HG03432 (cell line): ENCODE results near the gene RAPGEF2.
A peak's percentile ranks its signal among the peaks of the same experiment; 100 is the strongest.
"Not testable (repeated sequence)": the region's sequence is repeated elsewhere in the genome, so short reads cannot be mapped to it uniquely, and the experiment has no call there.

Source experiments
- ATAC-seq: cut with Tn5 transposase; IDR thresholded peaks from one replicate; pipeline ENCODE4 v1.9.1; 2021; ENCODE audit warnings: mild to moderate bottlenecking, moderate library complexity; ENCODE audit not compliant: unreplicated experiment

RAPGEF2 gene

DNA sequence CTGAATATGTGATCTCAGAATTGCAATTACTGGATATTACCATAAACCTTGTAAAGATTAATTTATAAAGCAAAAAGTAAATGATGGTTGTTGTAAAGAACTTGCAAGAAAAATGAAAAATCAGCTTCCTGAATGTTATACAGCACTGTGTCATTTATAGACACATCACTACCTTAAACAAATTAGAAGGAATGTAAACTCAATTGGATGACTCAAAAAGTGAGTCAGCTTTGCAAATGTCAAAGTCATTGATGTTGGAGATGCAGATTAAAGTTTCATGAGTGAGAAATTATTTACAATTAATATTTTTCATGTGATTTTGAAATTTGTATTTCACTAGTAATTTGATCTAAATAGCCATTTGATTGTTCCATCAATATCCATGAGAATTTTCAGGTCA is 193.2 kb downstream of the RAPGEF2 start:
- ATAC-seq = no peak

DNA sequence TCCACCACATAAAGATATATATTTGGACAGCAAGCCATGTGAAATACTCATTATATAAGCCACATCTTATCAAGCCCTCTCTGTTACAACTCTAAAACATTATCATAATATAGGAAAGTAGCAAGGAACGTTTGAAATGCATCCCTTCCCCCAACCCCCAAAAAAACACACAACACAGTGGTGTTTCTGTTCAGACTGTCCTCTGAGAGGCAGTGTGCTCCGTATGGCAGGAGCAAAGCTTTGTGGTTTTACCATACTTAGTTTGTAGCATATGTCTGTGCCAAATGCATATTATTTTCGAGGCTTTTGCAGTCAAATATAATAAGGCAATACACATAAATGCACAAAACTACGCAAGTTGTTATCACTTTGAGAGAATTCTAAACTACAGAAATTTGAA is 194.2 kb downstream of the RAPGEF2 start:
- ATAC-seq = no peak

DNA sequence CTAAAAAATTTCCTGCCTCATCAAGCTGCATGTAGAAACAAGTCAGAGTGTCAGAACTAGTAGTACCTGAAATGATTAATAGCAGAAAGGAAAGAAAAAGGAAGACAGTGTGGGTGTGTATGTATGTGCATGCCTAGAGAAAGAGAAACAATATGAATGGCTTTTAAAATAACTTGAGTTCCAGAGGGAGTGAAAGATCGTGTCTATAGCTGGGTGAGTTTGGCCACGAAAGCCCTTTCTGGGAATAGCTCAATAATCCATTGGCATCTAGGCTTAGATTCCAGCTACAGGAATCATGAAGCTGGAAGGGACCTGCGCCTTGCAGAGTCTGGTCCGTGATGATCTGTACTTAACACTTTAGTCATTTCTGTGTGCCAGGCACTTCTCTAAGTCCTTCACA is 195.6 kb downstream of the RAPGEF2 start:
- peak; percentile 86 for ATAC-seq

DNA sequence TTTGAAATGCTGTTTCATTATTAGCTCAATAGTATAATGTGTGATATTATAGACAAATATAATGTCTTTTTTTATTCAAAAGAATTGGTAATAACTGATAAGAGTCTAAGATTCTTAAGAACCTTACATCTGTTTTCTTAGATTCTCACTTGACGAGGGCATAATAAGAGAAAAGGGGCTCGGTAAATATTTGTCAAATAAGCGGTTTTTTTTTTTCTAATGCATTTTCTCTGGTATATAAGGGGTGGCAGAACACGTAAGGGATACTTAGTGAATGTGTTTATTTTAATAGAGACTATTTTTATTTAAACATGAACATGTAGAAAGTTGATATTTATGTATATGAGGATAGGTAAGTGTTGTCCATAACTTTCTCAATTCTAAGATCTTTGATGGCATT is 200.6 kb downstream of the RAPGEF2 start:
- no peak for ATAC-seq

DNA sequence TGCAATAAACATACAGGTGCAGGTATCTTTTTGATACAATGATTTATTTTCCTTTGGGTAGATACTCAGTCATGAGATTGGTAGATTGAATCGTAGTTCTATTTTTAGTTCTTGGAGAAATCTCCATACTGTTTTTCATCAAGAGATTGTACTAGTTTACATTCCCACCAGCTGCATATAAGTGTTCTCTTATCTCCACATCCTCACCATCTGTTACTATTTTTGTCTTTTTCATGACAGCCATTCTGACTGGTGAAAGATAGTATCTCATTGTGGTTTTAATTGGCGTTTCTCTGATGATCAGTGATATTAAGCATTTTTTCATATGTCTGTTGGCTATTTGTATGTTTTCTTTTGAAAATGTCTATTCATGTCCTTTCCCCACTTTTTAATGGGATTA is 202.2 kb downstream of the RAPGEF2 start:
- ATAC-seq = no peak

DNA sequence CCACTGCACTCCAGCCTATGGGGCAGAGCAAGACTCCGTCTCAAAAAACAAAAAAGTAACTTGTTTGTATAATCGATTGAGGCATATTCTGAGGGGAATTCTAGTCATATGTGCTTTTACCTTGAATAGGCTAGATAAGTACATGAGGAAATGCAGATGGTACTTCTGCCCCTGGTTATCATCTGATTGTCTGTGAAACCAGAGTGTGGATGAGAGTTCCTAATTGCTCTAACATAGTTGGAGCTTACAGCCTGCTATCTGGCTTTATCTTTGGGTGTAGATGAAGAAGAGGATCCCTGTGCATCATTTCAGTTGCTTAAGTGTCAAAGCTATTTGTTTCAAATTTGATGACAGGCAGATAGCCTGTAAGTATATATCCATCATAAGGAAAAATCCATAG is 205.1 kb downstream of the RAPGEF2 start:
- no peak for ATAC-seq

DNA sequence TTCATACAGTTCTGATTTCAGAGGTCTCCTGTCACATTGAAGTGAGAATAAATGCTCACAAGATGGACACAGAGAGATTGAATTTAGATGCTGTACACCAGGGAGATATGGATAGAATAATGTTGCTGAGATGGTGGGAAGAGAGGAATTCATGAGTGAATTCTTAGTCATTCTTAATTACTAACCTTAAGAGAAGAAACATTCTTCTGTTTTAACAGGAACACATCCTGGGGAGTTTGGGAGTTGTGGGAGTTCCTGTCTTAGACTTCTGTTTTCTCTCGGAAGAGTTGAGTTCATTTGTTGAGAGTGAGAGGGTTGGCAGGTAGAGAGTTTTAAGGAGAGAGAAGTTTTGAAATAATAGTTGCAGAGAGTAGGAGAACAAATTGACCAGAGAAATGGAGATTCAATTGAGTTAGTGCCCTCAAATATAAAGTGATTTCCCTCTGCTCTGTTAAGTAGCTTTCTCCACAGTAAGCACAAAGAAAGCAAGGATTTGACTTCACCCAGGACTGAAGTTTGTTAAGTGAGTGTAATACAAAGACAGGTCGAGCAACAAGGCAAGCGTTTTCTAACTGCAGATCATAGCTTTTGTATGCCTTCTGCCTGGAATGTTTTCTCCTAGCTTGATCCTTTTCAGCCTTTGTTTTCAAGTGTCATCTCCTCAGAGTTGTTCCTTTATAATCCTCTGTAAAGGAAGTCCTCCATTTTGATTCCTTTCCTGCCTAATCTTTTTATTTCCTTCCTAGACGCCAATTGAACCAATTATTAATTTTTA is 205.9 kb downstream of the RAPGEF2 start:
- no peak for ATAC-seq

DNA sequence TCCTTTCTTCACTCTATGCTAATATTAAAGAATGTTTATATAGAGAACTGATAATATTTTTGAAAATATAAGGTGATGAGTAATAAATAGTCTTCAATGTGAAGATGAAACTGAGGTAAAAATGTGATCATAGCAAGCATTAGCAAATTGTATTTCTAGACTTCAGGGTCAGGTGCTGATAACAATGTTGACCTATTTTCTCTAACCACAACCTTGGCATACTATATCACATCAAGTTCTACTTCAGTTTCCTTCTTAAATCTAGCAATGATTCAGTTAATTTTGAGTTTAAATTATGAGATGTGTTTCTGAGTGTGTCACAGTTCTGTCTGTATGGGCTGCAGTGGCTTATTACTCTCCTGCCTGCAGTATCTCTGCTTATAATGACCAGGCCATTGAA is 209.4 kb downstream of the RAPGEF2 start:
- no peak for ATAC-seq

DNA sequence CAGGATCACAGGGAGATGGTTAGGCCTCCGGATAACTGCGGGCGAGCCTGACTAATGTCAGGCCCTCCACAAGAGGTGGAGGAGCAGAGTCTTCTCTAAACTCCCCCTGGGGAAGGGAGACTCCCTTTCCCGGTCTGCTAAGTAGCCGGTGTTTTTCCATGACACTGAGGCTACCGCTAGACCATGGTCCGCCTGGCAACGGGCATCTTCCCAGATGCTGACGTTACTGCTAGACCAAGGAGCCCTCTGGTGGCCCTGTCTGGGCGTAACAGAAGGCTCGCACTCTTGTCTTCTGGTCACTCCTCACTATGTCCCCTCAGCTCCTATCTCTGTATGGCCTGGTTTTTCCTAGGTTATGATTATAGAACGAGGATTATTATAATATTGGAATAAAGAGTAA is 213.0 kb downstream of the RAPGEF2 start:
- not testable (repeated sequence) for ATAC-seq

DNA sequence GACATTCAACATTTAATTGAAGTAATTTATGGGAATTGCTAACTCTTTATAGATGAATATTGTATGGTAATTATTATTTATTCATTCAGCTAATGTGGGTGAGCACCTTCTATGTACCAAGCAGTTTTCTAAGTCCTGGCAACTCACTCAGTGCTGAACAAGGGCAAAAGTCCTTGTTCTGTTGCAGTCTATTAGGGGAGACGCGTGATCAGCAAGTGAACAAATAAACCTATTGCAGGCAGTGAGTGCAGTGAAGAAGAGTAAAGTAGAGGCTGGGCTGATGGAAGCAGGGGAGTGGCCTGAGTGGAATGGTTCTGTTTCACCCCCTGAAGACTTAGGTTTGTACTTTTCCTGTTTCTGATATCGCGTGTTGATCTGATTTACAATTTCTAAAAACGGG is 214.3 kb downstream of the RAPGEF2 start:
- no peak for ATAC-seq

DNA sequence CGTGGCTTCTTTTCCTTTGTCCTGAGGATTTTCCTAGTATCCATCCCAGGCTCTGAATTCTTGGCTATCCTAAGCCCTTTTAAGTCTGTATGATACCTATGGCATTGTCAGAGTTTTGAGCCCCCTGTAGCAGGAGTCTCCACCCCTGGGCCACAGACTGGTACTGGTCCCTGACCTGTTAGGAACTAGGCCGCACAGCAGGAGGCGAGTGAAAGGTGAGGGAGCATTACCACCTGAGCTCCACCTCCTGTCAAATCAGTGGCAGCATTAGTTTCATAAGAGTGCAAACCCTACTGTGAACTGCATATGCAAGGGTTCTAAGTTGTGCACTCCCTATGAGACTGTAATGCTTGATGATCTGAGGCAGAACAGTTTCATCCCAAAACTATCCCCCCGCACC is 216.1 kb downstream of the RAPGEF2 start:
- ATAC-seq = no peak

DNA sequence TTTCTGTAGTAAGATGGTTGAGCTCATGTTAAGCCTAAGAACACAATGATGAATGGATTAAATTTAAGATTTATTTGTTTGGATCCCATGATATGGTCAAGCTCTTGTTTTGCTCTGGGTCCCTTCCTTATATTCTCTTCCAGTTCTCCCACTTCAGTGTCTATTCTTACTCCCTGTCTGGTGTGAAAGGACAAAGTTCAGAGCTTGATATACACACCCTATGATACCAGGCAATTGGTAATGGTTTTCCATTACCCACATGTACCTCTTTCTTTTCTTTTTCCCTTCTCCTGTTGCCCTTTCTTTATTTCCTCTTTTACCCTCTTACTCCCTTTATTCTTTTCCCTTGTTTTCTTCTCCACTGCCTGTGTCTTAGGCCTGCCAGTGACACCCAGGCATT is 223.6 kb downstream of the RAPGEF2 start:
- no peak for ATAC-seq

DNA sequence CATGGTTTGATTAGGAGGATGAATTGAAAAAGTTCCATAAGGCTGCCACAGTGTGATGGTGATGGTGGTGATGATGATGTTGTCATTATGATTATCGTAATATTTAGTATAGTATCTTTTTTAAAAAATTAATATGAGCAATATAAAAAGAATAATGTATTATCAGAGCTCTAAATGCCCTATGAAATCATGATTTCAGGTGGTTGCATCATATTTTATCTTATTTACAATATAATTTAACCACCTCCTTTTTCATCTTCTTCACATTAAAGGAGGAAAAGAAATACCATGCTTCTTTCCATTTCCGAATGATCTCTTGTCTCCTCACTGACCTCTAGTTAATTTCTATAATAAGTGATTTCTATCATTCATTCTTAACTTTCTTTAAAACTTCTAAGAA is 225.9 kb downstream of the RAPGEF2 start:
- ATAC-seq = no peak

DNA sequence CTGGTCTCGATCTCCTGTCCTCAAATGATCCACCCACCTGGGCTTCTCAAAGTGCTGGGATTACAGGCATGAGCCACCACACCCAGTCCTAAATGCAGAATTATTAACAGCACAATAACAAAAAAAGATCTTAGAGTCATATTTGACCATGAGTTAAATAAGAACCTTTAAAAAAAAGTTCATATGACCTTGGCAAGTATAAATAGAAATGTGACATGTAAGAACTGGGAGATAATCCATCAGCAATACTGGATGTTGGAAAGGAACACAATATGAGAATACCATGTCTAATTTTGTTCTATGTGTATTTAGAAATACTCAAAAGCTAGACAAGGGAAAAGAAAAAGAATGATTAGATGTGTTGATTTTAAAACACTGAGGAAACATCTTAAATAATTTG is 231.6 kb downstream of the RAPGEF2 start:
- ATAC-seq = no peak

DNA sequence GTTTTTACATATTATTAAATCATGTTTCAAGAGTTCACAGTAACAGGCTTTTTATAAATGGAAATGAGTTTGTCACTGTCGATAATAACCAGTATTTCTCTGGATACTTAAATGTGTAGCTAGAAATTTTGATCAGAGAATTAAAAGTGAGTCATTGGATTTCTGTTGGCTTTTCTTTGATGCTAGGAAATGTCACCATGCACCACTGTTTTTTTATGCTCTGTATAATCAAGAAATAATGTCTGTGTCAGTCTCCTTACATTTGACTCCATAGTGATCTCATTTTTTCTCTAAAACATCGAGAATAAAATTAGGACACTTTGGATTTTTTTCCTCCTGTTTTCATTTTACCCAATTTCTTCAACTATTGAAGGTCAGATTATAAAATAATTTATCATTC is 234.2 kb downstream of the RAPGEF2 start:
- no peak for ATAC-seq

DNA sequence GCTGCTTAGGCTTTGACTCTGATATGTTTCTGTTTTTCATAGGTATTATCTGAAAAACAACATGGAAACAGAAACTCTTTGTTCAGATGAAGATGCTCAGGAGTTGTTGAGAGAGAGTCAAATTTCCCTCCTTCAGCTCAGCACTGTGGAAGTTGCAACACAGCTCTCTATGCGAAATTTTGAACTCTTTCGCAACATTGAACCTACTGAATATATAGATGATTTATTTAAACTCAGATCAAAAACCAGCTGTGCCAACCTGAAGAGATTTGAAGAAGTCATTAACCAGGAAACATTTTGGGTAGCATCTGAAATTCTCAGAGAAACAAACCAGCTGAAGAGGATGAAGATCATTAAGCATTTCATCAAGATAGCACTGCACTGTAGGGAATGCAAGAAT is 238.6 kb downstream of the RAPGEF2 start:
- no peak for ATAC-seq

DNA sequence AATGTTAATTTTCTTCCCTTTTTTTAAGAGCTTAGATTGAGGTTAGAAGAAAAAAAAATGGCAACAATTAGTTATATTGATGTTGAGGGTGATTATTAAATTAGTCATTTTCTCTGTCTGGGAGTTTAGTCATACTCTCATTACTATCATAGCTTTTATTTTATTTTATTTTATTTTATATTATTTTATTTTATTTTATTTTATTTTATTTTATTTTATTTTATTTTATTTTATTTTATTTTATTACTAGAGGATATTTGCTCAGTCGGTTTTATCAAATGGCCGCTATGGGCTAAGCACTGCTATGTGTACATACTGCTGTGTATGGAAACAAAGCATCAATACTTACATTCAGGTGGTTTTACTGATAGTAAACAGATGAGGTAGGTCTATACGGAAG is 239.5 kb downstream of the RAPGEF2 start:
- no peak for ATAC-seq

DNA sequence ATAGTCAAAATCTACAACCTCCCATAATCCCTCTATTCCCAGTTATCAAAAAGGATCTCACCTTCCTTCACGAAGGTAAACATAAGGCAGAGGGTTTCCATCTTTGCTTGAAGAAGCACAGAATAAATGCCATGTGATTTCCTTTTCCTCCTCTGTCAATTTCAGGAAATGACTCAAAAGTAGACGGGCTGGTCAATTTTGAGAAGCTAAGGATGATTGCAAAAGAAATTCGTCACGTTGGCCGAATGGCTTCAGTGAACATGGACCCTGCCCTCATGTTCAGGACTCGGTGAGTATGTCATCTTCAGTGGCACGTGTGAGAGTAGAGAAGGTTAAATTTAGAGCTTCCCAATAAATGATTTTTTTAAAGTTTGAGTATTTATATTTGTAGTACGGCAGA is 240.2 kb downstream of the RAPGEF2 start:
- ATAC-seq = no peak

DNA sequence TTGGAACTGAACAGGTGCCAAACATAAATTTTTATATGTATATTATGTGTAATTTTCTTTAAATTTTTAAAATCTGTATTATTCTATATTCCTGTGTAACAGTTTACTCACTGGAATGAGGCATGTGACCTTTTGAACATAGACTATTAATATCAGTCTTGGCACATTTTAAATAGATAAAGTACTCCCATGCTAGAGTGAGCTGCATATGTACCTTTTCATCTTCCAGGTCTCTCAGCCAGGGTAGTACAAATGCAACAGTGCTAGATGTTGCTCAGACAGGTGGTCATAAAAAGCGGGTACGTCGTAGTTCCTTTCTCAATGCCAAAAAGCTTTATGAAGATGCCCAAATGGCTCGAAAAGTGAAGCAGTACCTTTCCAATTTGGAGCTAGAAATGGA is 242.0 kb downstream of the RAPGEF2 start:
- no peak for ATAC-seq

DNA sequence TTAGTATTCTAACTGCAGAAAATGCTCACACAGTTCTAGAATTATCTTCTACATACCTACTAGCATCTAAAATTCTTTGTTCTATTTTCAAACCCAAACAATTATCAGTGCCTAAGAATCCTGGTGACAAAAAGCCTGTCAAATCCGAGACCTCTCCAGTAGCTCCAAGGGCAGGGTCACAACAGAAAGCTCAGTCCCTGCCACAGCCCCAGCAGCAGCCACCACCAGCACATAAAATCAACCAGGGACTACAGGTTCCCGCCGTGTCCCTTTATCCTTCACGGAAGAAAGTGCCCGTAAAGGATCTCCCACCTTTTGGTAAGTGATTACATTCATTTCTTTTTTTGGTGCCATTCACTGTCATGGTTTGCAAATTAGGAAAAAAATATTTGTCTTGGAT is 243.8 kb downstream of the RAPGEF2 start:
- no peak for ATAC-seq

DNA sequence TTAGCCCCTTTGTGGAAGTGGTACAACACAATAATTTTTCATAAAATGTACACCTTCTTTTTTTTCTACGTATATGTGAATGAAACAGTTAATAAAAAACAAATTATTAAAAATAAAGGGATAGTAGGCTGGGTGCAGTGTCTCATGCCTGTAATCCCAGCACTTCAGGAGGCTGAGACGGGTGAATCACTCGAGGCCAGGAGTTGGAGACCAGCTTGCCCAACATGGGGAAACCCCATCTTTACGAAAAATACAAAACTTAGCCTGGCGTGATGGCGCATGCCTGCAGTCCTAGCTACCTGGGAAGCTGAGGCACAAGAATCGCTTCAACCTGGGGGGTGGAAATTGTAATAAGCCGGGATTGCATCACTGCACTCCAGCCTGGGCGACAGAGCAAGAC is 244.9 kb downstream of the RAPGEF2 start:
- no peak for ATAC-seq

DNA sequence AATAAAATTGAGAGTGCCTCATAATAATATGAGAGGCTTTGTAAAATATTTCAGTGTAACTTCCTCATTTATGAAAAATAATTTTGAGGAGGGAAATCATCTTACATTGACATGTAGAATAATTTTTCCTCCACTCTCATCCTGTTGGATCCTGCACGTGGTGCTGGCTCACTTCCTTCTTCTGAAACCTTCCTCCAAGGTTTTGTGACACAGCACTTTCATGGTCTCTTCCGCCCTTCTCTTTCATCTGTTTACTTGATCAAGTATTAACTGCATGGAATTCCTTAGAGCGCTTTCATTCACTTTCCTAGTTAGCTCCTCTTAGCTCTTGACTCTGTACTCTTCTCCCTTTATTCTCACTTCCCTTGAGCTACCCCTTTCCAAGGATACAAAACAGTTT is 246.5 kb downstream of the RAPGEF2 start:
- ATAC-seq = no peak

DNA sequence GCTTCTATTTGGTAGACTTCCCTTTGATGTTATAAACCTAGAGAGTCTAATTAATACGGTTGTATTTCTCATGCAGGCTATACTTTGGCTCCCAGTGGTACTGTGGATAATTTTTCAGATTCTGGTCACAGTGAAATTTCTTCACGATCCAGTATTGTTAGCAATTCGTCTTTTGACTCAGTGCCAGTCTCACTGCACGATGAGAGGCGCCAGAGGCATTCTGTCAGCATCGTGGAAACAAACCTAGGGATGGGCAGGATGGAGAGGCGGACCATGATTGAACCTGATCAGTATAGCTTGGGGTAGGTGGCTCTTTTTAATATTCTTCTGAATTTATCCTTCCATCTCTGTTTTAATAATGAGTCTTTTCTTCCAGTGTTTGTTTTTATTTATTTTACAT is 249.7 kb downstream of the RAPGEF2 start:
- no peak for ATAC-seq
